HEK293 (cell line): Measurements from ENCODE around the gene EIF5A.
A peak's percentile ranks its signal among the peaks of the same experiment; 100 is the strongest.
"Not testable (repeated sequence)": the region's sequence is repeated elsewhere in the genome, so short reads cannot be mapped to it uniquely, and the experiment has no call there.

ENCODE experiments used
- CTCF ChIA-PET: fragments of 350-600 bp; formaldehyde crosslinking; extraction: SDS; loops from one replicate; lab custom pipeline; 2021; ENCODE audit warnings: antibody characterized with exemption; lab: Yijun Ruan, JAX
- POLR2A ChIA-PET: fragments of 300-600 bp; formaldehyde crosslinking; extraction: SDS; loops from one replicate; lab custom pipeline; 2020; ENCODE audit warnings: antibody characterized with exemption, inconsistent platforms; lab: Yijun Ruan, JAX
- H3K27ac ChIP-seq: fragments of 200-500 bp; sonication (Bioruptor generic); 2 replicates; pipeline ENCODE4 v1.5.1; 2014; ENCODE audit warnings: low read depth, low read length, control low read depth, inconsistent platforms; ENCODE audit errors: extremely low read depth
- H3K36me3 ChIP-seq, 2 experiments: fragments of 200-500 bp in 1 of 2; sonication (Bioruptor generic) in 1 of 2; 1 replicate in 1 of 2; 2 replicates in 1 of 2; pipeline ENCODE4 v1.5.1; 2014 to 2017; ENCODE audit warnings: inconsistent platforms in 2 of 2, low read length in 2 of 2; ENCODE audit not compliant: control insufficient read depth in 2 of 2, insufficient read depth in 1 of 2
- H3K4me1 ChIP-seq: fragments of 200-500 bp; sonication (Bioruptor generic); 2 replicates; pipeline ENCODE4 v1.5.1; 2014; ENCODE audit warnings: mild to moderate bottlenecking, low read length, inconsistent platforms; ENCODE audit not compliant: control insufficient read depth, insufficient read depth
- H3K4me3 ChIP-seq: 2 replicates; pipeline ENCODE4 v1.5.1; 2011; ENCODE audit warnings: low read depth, mild to moderate bottlenecking, control low read depth, low read length, moderate library complexity
- H3K9me3 ChIP-seq: fragments of 200-500 bp; sonication (Bioruptor generic); 2 replicates; pipeline ENCODE4 v1.5.1; 2014; ENCODE audit warnings: low read depth, low read length, inconsistent platforms; ENCODE audit not compliant: control insufficient read depth, insufficient read depth
- KLF1 ChIP-seq: fragments of 450-650 bp; formaldehyde crosslinking; IDR thresholded peaks from 2 replicates; pipeline ENCODE4 v1.5.1; 2016; ENCODE audit warnings: missing biosample characterization, missing genetic modification characterization
- KLF17 ChIP-seq: fragments of 450-650 bp; formaldehyde crosslinking; IDR thresholded peaks from 2 replicates; pipeline ENCODE4 v1.5.1; 2016; ENCODE audit warnings: missing biosample characterization, missing genetic modification characterization
- KLF8 ChIP-seq: fragments of 450-650 bp; formaldehyde crosslinking; IDR thresholded peaks from 2 replicates; pipeline ENCODE4 v1.5.1; 2016; ENCODE audit warnings: missing biosample characterization, missing genetic modification characterization
- SCRT1 ChIP-seq: fragments of 450-650 bp; formaldehyde crosslinking; IDR thresholded peaks from 2 replicates; pipeline ENCODE4 v1.5.1; 2016; ENCODE audit warnings: missing biosample characterization, missing genetic modification characterization, borderline replicate concordance
- SCRT2 ChIP-seq: fragments of 450-650 bp; formaldehyde crosslinking; IDR thresholded peaks from 2 replicates; pipeline ENCODE4 v1.5.1; 2016; ENCODE audit warnings: missing biosample characterization, missing genetic modification characterization
- SP7 ChIP-seq: fragments of 450-650 bp; formaldehyde crosslinking; IDR thresholded peaks from 2 replicates; pipeline ENCODE4 v1.5.1; 2016; ENCODE audit warnings: missing biosample characterization, missing genetic modification characterization
- WT1 ChIP-seq: fragments of 450-650 bp; formaldehyde crosslinking; IDR thresholded peaks from 2 replicates; pipeline ENCODE4 v1.5.1; 2016; ENCODE audit warnings: missing biosample characterization, missing genetic modification characterization
- ZBTB17 ChIP-seq: fragments of 450-650 bp; formaldehyde crosslinking; IDR thresholded peaks from 2 replicates; pipeline ENCODE4 v1.5.1; 2016; ENCODE audit warnings: missing biosample characterization, missing genetic modification characterization
- ZNF114 ChIP-seq: fragments of 450-650 bp; formaldehyde crosslinking; IDR thresholded peaks from 2 replicates; pipeline ENCODE4 v1.5.0; 2017; ENCODE audit warnings: missing biosample characterization, missing genetic modification characterization
- ZNF280D ChIP-seq: fragments of 450-650 bp; formaldehyde crosslinking; IDR thresholded peaks from 2 replicates; pipeline ENCODE4 v1.5.1; 2016; ENCODE audit warnings: missing biosample characterization, missing genetic modification characterization
- ZNF423 ChIP-seq: fragments of 450-650 bp; formaldehyde crosslinking; IDR thresholded peaks from 2 replicates; pipeline ENCODE4 v1.5.1; 2016; ENCODE audit warnings: missing biosample characterization, missing genetic modification characterization
- ZNF560 ChIP-seq: fragments of 450-650 bp; formaldehyde crosslinking; IDR thresholded peaks from 2 replicates; pipeline ENCODE4 v1.5.1; 2017; ENCODE audit warnings: missing biosample characterization, missing genetic modification characterization, borderline replicate concordance
- ZNF707 ChIP-seq: fragments of 450-650 bp; formaldehyde crosslinking; IDR thresholded peaks from 2 replicates; pipeline ENCODE4 v1.5.1; 2016; ENCODE audit warnings: missing biosample characterization, missing genetic modification characterization
- ZNF791 ChIP-seq: fragments of 450-650 bp; formaldehyde crosslinking; IDR thresholded peaks from 2 replicates; pipeline ENCODE4 v1.5.1; 2016; ENCODE audit warnings: missing biosample characterization, missing genetic modification characterization
- ZNF830 ChIP-seq: fragments of 450-650 bp; IDR thresholded peaks from 2 replicates; pipeline ENCODE4 v1.5.0; 2018; ENCODE audit warnings: missing biosample characterization, missing genetic modification characterization, low read depth, mild to moderate bottlenecking, moderate library complexity
- ZSCAN30 ChIP-seq: fragments of 450-650 bp; IDR thresholded peaks from 2 replicates; pipeline ENCODE4 v1.5.1; 2018; ENCODE audit warnings: missing biosample characterization, mild to moderate bottlenecking, missing genetic modification characterization, moderate library complexity

EIF5A gene

GRCh38 chr17:7334938-7335538 lies 27.6 kb downstream of the EIF5A start:
- CTCF ChIA-PET: interaction anchor here (0.7 to 1.9 kb wide), 5 partner anchors 10 to 55 kb away, joined by 3 to 7 read pairs (median 5); no protein-coding TSS in a partner anchor
- no peak for TF ChIP-seq ZNF707 (tag by site-specific recombination)
- peak; percentile 95 for TF ChIP-seq SCRT2
- no peak for TF ChIP-seq WT1 (tag by site-specific recombination)
- no peak for TF ChIP-seq ZNF791 (tag by site-specific recombination)
- TF ChIP-seq ZNF280D (tag by site-specific recombination): no peak
- no peak for TF ChIP-seq ZNF114 (tag by site-specific recombination)
- TF ChIP-seq SCRT1 (tag by site-specific recombination): peak; percentile 80; the same call in 1 of the 2 replicates
- TF ChIP-seq SP7 (tag by site-specific recombination): no peak
- no peak for TF ChIP-seq ZNF423
- TF ChIP-seq ZNF830: no peak
- no peak for TF ChIP-seq KLF17 (tag by site-specific recombination)
- Histone ChIP-seq H3K4me3 (no peak overlapping the region), H3K9me3 (no peaks in the 10 kb centered on the region), H3K27ac (no peak overlapping the region), H3K36me3 (no peaks in the 10 kb centered on the region), H3K4me1 (0 out of 2 replicates have a peak, but pooled peaks cover 3% of the 10 kb centered on the region)
- POLR2A ChIA-PET: interaction anchor here (1.2 kb wide), 1 partner anchor 10 kb away, joined by 3 read pairs; no protein-coding TSS in a partner anchor

GRCh38 chr17:7335765-7336164 lies 28.3 kb downstream of the EIF5A start:
- not testable (repeated sequence) for H3K4me1 ChIP-seq, H3K9me3 ChIP-seq, H3K27ac ChIP-seq, H3K36me3 ChIP-seq, H3K4me3 ChIP-seq
- POLR2A ChIA-PET: interaction anchor here (1.1 kb wide), 1 partner anchor 25 kb away, joined by 3 read pairs; no protein-coding TSS in a partner anchor
- CTCF ChIA-PET: interaction anchor here (0.5 to 1.9 kb wide), 8 partner anchors 10 to 344 kb away, joined by 3 to 7 read pairs (median 4); no protein-coding TSS in a partner anchor

GRCh38 chr17:7336240-7337175 lies 29.1 kb downstream of the EIF5A start, which contains the start of gene ACAP1:
ACAP1 (plus strand) TSS chr17:7336529; CDS start chr17:7336735, 206 bp downstream.
- H3K4me3 ChIP-seq: no peak within 1 kb of the TSS
- ChIA-PET POLR2A (interaction anchor here (0.8 to 1.1 kb wide), 2 partner anchors 17 to 26 kb away, joined by 3 read pairs; no protein-coding TSS in a partner anchor), CTCF (interaction anchor here (0.5 to 1.9 kb wide), 10 partner anchors 9 to 344 kb away, joined by 3 to 10 read pairs (median 4); no protein-coding TSS in a partner anchor)

GRCh38 chr17:7337600-7337999 lies 30.2 kb downstream of the EIF5A start:
- ChIA-PET POLR2A (interaction anchor here (0.8 kb wide), 1 partner anchor 18 kb away, joined by 3 read pairs; no protein-coding TSS in a partner anchor), CTCF (interaction anchor here (0.7 to 1.8 kb wide), 4 partner anchors 8 to 653 kb away, joined by 4 to 10 read pairs (median 6); no protein-coding TSS in a partner anchor)
- not testable (repeated sequence) for H3K27ac ChIP-seq, H3K4me3 ChIP-seq, H3K36me3 ChIP-seq, H3K9me3 ChIP-seq, H3K4me1 ChIP-seq

More at GRCh38 chr17:7336240-7337175, 29.1 kb downstream of the EIF5A start, which contains the start of gene ACAP1:
- no peak for TF ChIP-seq ZNF560 (tag by site-specific recombination)
- TF ChIP-seq ZBTB17: peak; percentile 44
- peak; percentile 90 for TF ChIP-seq KLF1 (tag by site-specific recombination)
- TF ChIP-seq KLF8: peak; percentile 71; the same call in 1 of the 2 replicates
- no peak for TF ChIP-seq ZSCAN30 (tag by site-specific recombination)
- Histone ChIP-seq H3K9me3 (no peaks in the 10 kb centered on the region), H3K4me1 (no peaks in the 10 kb centered on the region), H3K36me3 (no peaks in the 10 kb centered on the region), H3K27ac (no peak within 1 kb of the TSS)
